H54 (cell line): ENCODE data around the gene SHF.

ENCODE experiments used
- DNase-seq: peaks from one replicate; pipeline ENCODE4 v3.0.0; 2011; ENCODE audit warnings: low spot score, mixed read lengths; ENCODE audit not compliant: insufficient read length
- FAIRE-seq: peaks from 3 replicates; lab custom pipeline; 2011; peaks lifted over from hg19 to GRCh38; lab: Jason Lieb, UNC
- POLR2A ChIP-seq: IDR thresholded peaks from 2 replicates; pipeline ENCODE4 v1.6.1; 2011; ENCODE audit warnings: low read depth, mild to moderate bottlenecking, low read length

SHF gene

GRCh38 chr15:45185069-45185779 is 2.5 kb downstream of the SHF start:
- no peak for TF ChIP-seq POLR2A
- no peak for DNase-seq
- no peak for FAIRE-seq

- no peak for DNase-seq
Observed at GRCh38 chr15:45184562-45185041, 3.2 kb downstream of the SHF start.

GRCh38 chr15:45183511-45183910 is 4.3 kb downstream of the SHF start:
- FAIRE-seq (no peak), DNase-seq (no peak)
- no peak for TF ChIP-seq POLR2A

More at GRCh38 chr15:45184562-45185041, 3.2 kb downstream of the SHF start:
- FAIRE-seq = no peak
- no peak for TF ChIP-seq POLR2A

GRCh38 chr15:45182996-45183395 is 4.8 kb downstream of the SHF start:
- no peak for FAIRE-seq
- no peak for TF ChIP-seq POLR2A
- DNase-seq = no peak

GRCh38 chr15:45181491-45182285 is 6.1 kb downstream of the SHF start:
- TF ChIP-seq POLR2A = no peak
- FAIRE-seq = no peak
- no peak for DNase-seq

- no peak for TF ChIP-seq POLR2A
- DNase-seq (no peak), FAIRE-seq (no peak)
Observed at GRCh38 chr15:45180648-45181436, 6.9 kb downstream of the SHF start.

GRCh38 chr15:45180201-45180600 is 7.6 kb downstream of the SHF start:
- FAIRE-seq (peak; percentile 80), DNase-seq (peak; percentile 93)
- no peak for TF ChIP-seq POLR2A

GRCh38 chr15:45179221-45179985 is 8.4 kb downstream of the SHF start:
- no peak for FAIRE-seq
- no peak for DNase-seq
- no peak for TF ChIP-seq POLR2A

GRCh38 chr15:45177285-45177684 is 10.5 kb downstream of the SHF start:
- DNase-seq = no peak
- no peak for TF ChIP-seq POLR2A
- FAIRE-seq = no peak

- FAIRE-seq (no peak), DNase-seq (no peak)
- no peak for TF ChIP-seq POLR2A
Observed at GRCh38 chr15:45174577-45174976, 13.2 kb downstream of the SHF start.

- no peak for TF ChIP-seq POLR2A
- no peak for DNase-seq
- FAIRE-seq = no peak
Observed at GRCh38 chr15:45174069-45174468, 13.7 kb downstream of the SHF start.

- no peak for FAIRE-seq
- no peak for DNase-seq
- no peak for TF ChIP-seq POLR2A
Observed at GRCh38 chr15:45171912-45172311, 15.9 kb downstream of the SHF start.
